B cell (primary cell): ENCODE measurements around the gene SLC35A2. TPM values are rescaled to one million over a fixed set of nuclear protein-coding genes. Genes with fewer than 3 reads are reported as not detected.
A peak's percentile ranks its signal among the peaks of the same experiment; 100 is the strongest.

ENCODE experiments used
- ATAC-seq: fragments of 200-7000 bp; cut with Tn5 transposase; one replicate; pipeline ENCODE4 v1.10.0; 2021; ENCODE audit warnings: low read depth, mild to moderate bottlenecking, moderate number of reproducible peaks, moderate library complexity
- CTCF ChIA-PET: fragments of 350-600 bp; sonication (Branson Sonifier 250); formaldehyde crosslinking; loops from one replicate; lab custom pipeline; 2021; ENCODE audit warnings: antibody characterized with exemption, inconsistent platforms; lab: Charles Lee
- POLR2A ChIA-PET: fragments of 350-600 bp; sonication (Branson Sonifier 250); formaldehyde crosslinking; loops from one replicate; lab custom pipeline; 2021; ENCODE audit warnings: antibody characterized with exemption; lab: Charles Lee
- DNase-seq: peaks from one replicate; pipeline ENCODE4 v3.0.0; 2013
- H2AFZ ChIP-seq: 2 replicates; pipeline ENCODE4 v1.6.1; 2012; ENCODE audit warnings: mild to moderate bottlenecking, low read depth, low read length; ENCODE audit not compliant: insufficient read depth, poor library complexity, severe bottlenecking
- H3K27ac ChIP-seq, 2 donors: 1 replicate in 1 of 2; 2 replicates in 1 of 2; pipeline ENCODE4 v1.5.1; 2012 to 2013; ENCODE audit warnings: low read length in 2 of 2, mild to moderate bottlenecking in 2 of 2, moderate library complexity in 1 of 2
- H3K27me3 ChIP-seq, 4 experiments: fragments of 200-600 bp in 1 of 4; sonication (generic) in 1 of 4; replicated peaks in 1 of 4; 1 replicate in 2 of 4; 2 replicates in 2 of 4; pipeline versions ENCODE4 v1.6.1 to v1.7.0; 2013 to 2016; ENCODE audit warnings: low read length in 3 of 4, mild to moderate bottlenecking in 2 of 4, mixed read lengths in 1 of 4, moderate library complexity in 1 of 4; ENCODE audit not compliant: insufficient read depth in 4 of 4, control insufficient read depth in 3 of 4; ENCODE audit errors: control extremely low read depth in 1 of 4
- H3K36me3 ChIP-seq, 2 experiments: replicated peaks in 1 of 2; 1 replicate in 1 of 2; 2 replicates in 1 of 2; pipeline versions ENCODE4 v1.6.1 to v1.7.1; 2013; ENCODE audit warnings: low read length in 1 of 2; ENCODE audit not compliant: insufficient read depth in 2 of 2, control insufficient read depth in 1 of 2; ENCODE audit errors: control extremely low read depth in 1 of 2, extremely low read depth in 1 of 2
- H3K4me1 ChIP-seq, 2 donors: fragments of 200-600 bp in 1 of 2; sonication (generic) in 1 of 2; 1 replicate in 1 of 2; 2 replicates in 1 of 2; pipeline versions ENCODE4 v1.5.1 to v1.6.1; 2013 to 2017; ENCODE audit warnings: low read length in 2 of 2; ENCODE audit not compliant: control insufficient read depth in 2 of 2, insufficient read depth in 2 of 2
- H3K4me2 ChIP-seq: replicated peaks from 2 replicates; pipeline ENCODE3; 2012; ENCODE audit warnings: mild to moderate bottlenecking, low read depth, low read length; ENCODE audit not compliant: poor library complexity, severe bottlenecking
- H3K4me3 ChIP-seq, 5 experiments: fragments of 200-600 bp in 1 of 5; sonication (generic) in 1 of 5; 1 replicate in 3 of 5; 2 replicates in 2 of 5; pipeline versions ENCODE4 v1.5.1 to v1.7.0; 2011 to 2016; ENCODE audit warnings: low read length in 4 of 5, mild to moderate bottlenecking in 4 of 5, low read depth in 2 of 5, control low read depth in 1 of 5, moderate library complexity in 1 of 5; ENCODE audit not compliant: insufficient read depth in 1 of 5; ENCODE audit errors: control extremely low read depth in 1 of 5, extremely low read depth in 1 of 5
- H3K79me2 ChIP-seq: fragments of 200-600 bp; sonication (generic); one replicate; pipeline ENCODE4 v1.6.0; 2016; ENCODE audit warnings: low read length; ENCODE audit not compliant: control insufficient read depth, insufficient read depth
- H3K9ac ChIP-seq: fragments of 200-600 bp; sonication (generic); 2 replicates; pipeline ENCODE4 v1.6.1; 2017; ENCODE audit warnings: mild to moderate bottlenecking, low read length, moderate library complexity
- H3K9me3 ChIP-seq, 3 donors: one replicate each; pipeline versions ENCODE4 v1.6.1 to v1.7.1; 2013; ENCODE audit warnings: low read length in 2 of 3; ENCODE audit not compliant: control insufficient read depth in 2 of 3, insufficient read depth in 1 of 3; ENCODE audit errors: control extremely low read depth in 1 of 3
- H4K20me1 ChIP-seq: 2 replicates; pipeline ENCODE4 v1.6.0; 2012; ENCODE audit warnings: mild to moderate bottlenecking, low read length; ENCODE audit not compliant: insufficient read depth, control insufficient read depth, poor library complexity, severe bottlenecking
- H3K27ac Mint-ChIP-seq: one replicate; pipeline ENCODE4 v1.8.0; 2021; ENCODE audit warnings: mixed read lengths
- H3K27me3 Mint-ChIP-seq: one replicate; pipeline ENCODE4 v1.8.0; 2021; ENCODE audit warnings: mixed read lengths
- H3K4me1 Mint-ChIP-seq: one replicate; pipeline ENCODE4 v1.8.0; 2021; ENCODE audit warnings: mixed read lengths
- H3K4me3 Mint-ChIP-seq: one replicate; pipeline ENCODE4 v1.8.0; 2021; ENCODE audit warnings: mixed read lengths
- H3K9me3 Mint-ChIP-seq: one replicate; pipeline ENCODE4 v1.8.0; 2022; ENCODE audit warnings: mixed read lengths; ENCODE audit not compliant: insufficient read depth
- EZH2 ChIP-seq: IDR thresholded peaks from 2 replicates; pipeline ENCODE4 v1.6.1; 2012; ENCODE audit warnings: borderline replicate concordance, low read depth, mild to moderate bottlenecking, moderate library complexity, low read length; ENCODE audit not compliant: insufficient read depth, poor library complexity, severe bottlenecking
- WGBS: methylation state at CpG from one replicate; pipeline ENCODE4 v1.1.5; 2013; ENCODE audit warnings: missing lambda C conversion rate; ENCODE audit not compliant: insufficient coverage; 5-methylcytosine and 5-hydroxymethylcytosine counted together
- intact Hi-C: fragments of 100-400 bp; cut with micrococcal nuclease; formaldehyde crosslinking; loops from one replicate; pipeline ENCODE4 v1.10.0; 2022
- polyA plus RNA-seq: library from polyadenylated mRNA; depleted of rRNA; stranded (reverse); fragments of >200 nt; gene quantifications from 2 replicates; pipeline ENCODE4 v1.2.3, GENCODE V29; 2012
- total RNA-seq, 2 donors: library from RNA; stranded (reverse); fragments of 120-200 nt in 1 of 2; gene quantifications; 1 replicate in 1 of 2; 2 replicates in 1 of 2; pipeline versions ENCODE4 v1.2.3 to v1.2.4, GENCODE V29; 2013 to 2022
- TF ChIP-seq, protein P1 (sequence below): fragments of 200-600 bp; IDR thresholded peaks from one replicate; pipeline ENCODE4 v1.8.0; 2022; ENCODE audit warnings: antibody characterized with exemption, mild to moderate bottlenecking

SLC35A2 gene
- total and polyA plus RNA-seq, 2 donors (not counting 1 experiment from before 2014, with no cell fraction given): 19.1 to 22.0 TPM

DNA sequence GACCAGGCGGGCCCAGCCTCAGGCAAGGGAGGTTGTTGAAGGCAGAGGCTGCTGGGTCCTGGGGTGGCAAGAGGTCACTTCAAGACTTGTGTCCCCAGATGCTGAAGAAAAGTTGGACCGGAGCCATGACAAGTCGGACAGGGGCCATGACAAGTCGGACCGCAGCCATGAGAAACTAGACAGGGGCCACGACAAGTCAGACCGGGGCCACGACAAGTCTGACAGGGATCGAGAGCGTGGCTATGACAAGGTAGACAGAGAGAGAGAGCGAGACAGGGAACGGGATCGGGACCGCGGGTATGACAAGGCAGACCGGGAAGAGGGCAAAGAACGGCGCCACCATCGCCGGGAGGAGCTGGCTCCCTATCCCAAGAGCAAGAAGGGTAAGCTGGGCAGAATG, 9.3 kb downstream of the SLC35A2 start:
- H4K20me1 ChIP-seq: peaks cover 8% of the 10 kb centered on the region
- POLR2A ChIA-PET: no interaction called here
- no peak overlapping the region for H2AFZ ChIP-seq
- H3K4me3 Mint-ChIP-seq: no peak overlapping the region
- WGBS: 98% methylated on average over 9 of the region's 20 CpGs
- H3K4me1 Mint-ChIP-seq: peaks cover 12% of the 10 kb centered on the region
- no peaks in the 10 kb centered on the region for H3K9me3 ChIP-seq
- H3K79me2 ChIP-seq: peaks cover 11% of the 10 kb centered on the region
- H3K9ac ChIP-seq: no peak overlapping the region
- H3K9me3 Mint-ChIP-seq: no peaks in the 10 kb centered on the region
- CTCF ChIA-PET: interaction anchor here (1.5 kb wide), 1 partner anchor 44 kb away, joined by 5 read pairs; no protein-coding TSS in a partner anchor
- no peak overlapping the region for H3K27ac ChIP-seq
- no peak for DNase-seq
- no peak overlapping the region for H3K4me2 ChIP-seq
- H3K4me1 ChIP-seq: peaks cover 7 to 14% of the 10 kb centered on the region in 2 donors
- H3K27me3 Mint-ChIP-seq: no peaks in the 10 kb centered on the region
- intact Hi-C loops: no loop called here
- no peak for TF ChIP-seq EZH2
- TF ChIP-seq, protein P1, sequence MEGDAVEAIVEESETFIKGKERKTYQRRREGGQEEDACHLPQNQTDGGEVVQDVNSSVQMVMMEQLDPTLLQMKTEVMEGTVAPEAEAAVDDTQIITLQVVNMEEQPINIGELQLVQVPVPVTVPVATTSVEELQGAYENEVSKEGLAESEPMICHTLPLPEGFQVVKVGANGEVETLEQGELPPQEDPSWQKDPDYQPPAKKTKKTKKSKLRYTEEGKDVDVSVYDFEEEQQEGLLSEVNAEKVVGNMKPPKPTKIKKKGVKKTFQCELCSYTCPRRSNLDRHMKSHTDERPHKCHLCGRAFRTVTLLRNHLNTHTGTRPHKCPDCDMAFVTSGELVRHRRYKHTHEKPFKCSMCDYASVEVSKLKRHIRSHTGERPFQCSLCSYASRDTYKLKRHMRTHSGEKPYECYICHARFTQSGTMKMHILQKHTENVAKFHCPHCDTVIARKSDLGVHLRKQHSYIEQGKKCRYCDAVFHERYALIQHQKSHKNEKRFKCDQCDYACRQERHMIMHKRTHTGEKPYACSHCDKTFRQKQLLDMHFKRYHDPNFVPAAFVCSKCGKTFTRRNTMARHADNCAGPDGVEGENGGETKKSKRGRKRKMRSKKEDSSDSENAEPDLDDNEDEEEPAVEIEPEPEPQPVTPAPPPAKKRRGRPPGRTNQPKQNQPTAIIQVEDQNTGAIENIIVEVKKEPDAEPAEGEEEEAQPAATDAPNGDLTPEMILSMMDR: no peak
- peaks cover 2 to 24% of the 10 kb centered on the region in 2 experiments for H3K36me3 ChIP-seq
- ATAC-seq: no peak
- peak overlapping the region; percentile 65 for H3K27ac Mint-ChIP-seq
- no peaks in the 10 kb centered on the region for H3K27me3 ChIP-seq
- no peak overlapping the region for H3K4me3 ChIP-seq

DNA sequence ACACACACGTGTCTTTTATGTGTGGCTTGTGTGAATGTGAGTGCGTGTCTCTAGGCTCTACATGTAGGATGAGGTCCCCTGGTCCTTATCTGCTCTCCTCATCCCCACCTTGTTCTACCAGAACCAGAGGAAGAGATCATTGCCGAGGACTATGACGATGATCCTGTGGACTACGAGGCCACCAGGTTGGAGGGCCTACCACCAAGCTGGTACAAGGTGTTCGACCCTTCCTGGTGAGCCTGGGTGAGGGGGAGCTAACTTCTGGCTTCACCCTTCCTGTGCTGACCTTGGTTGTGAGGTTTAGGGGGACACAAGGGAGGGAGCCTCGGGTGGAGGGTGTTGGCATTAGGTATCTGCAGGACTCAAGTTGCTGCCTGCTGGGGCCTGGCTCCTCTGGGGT, 10.4 kb downstream of the SLC35A2 start:
- Mint-ChIP-seq H3K27ac (no peak overlapping the region), H3K4me1 (peaks cover 17% of the 10 kb centered on the region), H3K27me3 (no peaks in the 10 kb centered on the region), H3K9me3 (no peaks in the 10 kb centered on the region), H3K4me3 (no peak overlapping the region)
- H3K79me2 ChIP-seq: peaks cover 22% of the 10 kb centered on the region
- POLR2A ChIA-PET: no interaction called here
- H3K4me1 ChIP-seq: peaks cover 12 to 20% of the 10 kb centered on the region in 2 donors
- ATAC-seq: no peak
- CTCF ChIA-PET: interaction anchor here (1.4 kb wide), 1 partner anchor 10 kb away, joined by 3 read pairs; no protein-coding TSS in a partner anchor
- no peak overlapping the region for H3K27ac ChIP-seq
- H4K20me1 ChIP-seq: peaks cover 8% of the 10 kb centered on the region
- intact Hi-C loops: no loop called here
- no CpG with 5 or more reads among the region's 7 CpGs for WGBS
- H3K27me3 ChIP-seq: no peaks in the 10 kb centered on the region
- TF ChIP-seq, protein P1: no peak
- TF ChIP-seq EZH2: no peak
- no peak overlapping the region for H2AFZ ChIP-seq
- DNase-seq: no peak
- no peak overlapping the region for H3K4me3 ChIP-seq
- no peaks in the 10 kb centered on the region for H3K9me3 ChIP-seq
- no peak overlapping the region for H3K9ac ChIP-seq
- H3K4me2 ChIP-seq: no peak overlapping the region
- H3K36me3 ChIP-seq: peaks cover 2 to 24% of the 10 kb centered on the region in 2 experiments
